Bronchus fibroblast of lung (primary cell): Measurements from ENCODE around the gene SLC6A18. TPM values are rescaled to one million over a fixed set of nuclear protein-coding genes. Genes with fewer than 3 reads are reported as not detected.

Experiments used
- total RNA-seq: library from RNA; depleted of rRNA; stranded (reverse); fragments of >200 nt; gene quantifications from 2 replicates; pipeline ENCODE4 v1.2.3, GENCODE V29; 2015

Gene SLC6A18
- total RNA-seq, result not detected in 2 replicates

GRCh38 chr5:1225081-1225480 is at the start of gene SLC6A18:
TSS of gene SLC6A18 (plus strand) at chr5:1225381. CDS start at chr5:1225478, 97 bp downstream.

GRCh38 chr5:1201327-1202025 is 23.7 kb upstream of the SLC6A18 start, which contains the start of gene SLC6A19:
TSS of gene SLC6A19 (plus strand) at chr5:1201595. CDS start at chr5:1201651, 56 bp downstream.

GRCh38 chr5:1294835-1295649 is 69.9 kb downstream of the SLC6A18 start, which contains the start of gene TERT:
TSS of gene TERT (minus strand) at chr5:1295068. CDS start at chr5:1294989, 79 bp downstream.

Other genes with a start within 250 kb of the SLC6A18 start
- gene NKD2, start 216.6 kb upstream of the SLC6A18 start, total RNA-seq, result 0.30 and 1.8 TPM in 2 replicates
- gene SLC12A7, start 113.3 kb upstream of the SLC6A18 start, total RNA-seq, result 4.7 and 5.5 TPM in 2 replicates
- not detected in 2 replicates for gene SLC6A19, start 23.8 kb upstream of the SLC6A18 start, total RNA-seq
- gene TERT, start 69.7 kb downstream of the SLC6A18 start, total RNA-seq, result not detected in 2 replicates
- gene CLPTM1L, start 119.7 kb downstream of the SLC6A18 start, total RNA-seq, result 76.2 and 80.4 TPM in 2 replicates
- gene SLC6A3, start 220.1 kb downstream of the SLC6A18 start, total RNA-seq, result not detected in 2 replicates